Inferior parietal cortex (tissue), 1 donor: ENCODE data around the gene BAHCC1.

Experiments used
- DNase-seq: peaks from one replicate; pipeline ENCODE4 v3.0.0-alpha.2; 2016; ENCODE audit errors: extremely low spot score

BAHCC1 gene

GRCh38 chr17:81480140-81481072 lies 85.1 kb downstream of the BAHCC1 start:
- no peak for DNase-seq

GRCh38 chr17:81481073-81481799 lies 86.0 kb downstream of the BAHCC1 start:
- DNase-seq = peak; percentile 87

DNA sequence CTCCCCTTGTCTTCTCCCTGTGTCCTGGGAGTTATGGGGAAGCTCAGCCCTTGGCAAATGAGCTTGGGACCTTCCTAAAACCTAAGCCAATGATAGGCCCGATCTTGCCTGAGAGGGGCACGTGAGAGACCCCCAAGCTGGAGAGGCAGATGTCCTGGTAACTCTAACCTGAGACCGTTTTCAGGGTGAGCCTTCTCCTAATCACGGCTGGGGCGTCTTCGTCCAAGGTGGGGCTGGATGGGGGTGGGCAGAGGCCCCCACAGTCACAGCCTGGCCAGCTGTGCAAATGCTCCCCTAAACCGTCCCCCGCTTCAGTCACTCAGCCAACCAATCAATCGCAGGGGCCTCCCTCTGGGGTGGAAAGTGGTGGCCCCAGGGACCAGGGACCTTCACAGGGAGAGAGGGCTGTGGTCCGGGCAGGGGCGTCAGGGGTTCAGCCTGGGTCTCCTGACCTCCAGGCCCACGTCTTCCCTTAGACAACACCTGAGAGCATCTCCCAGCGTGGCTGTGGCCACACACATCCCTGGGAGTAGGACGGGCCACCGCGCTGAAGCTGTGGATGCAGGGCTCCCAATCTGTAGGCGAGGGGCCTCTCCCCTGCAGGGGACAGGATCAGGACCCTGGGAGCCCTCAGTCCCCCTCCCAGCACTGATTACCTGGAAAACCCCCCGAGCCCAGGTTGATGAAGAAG lies 86.7 kb downstream of the BAHCC1 start:
- no peak for DNase-seq

GRCh38 chr17:81482673-81483072 lies 87.4 kb downstream of the BAHCC1 start:
- DNase-seq = no peak

GRCh38 chr17:81483085-81483861 lies 88.0 kb downstream of the BAHCC1 start:
- no peak for DNase-seq

DNA sequence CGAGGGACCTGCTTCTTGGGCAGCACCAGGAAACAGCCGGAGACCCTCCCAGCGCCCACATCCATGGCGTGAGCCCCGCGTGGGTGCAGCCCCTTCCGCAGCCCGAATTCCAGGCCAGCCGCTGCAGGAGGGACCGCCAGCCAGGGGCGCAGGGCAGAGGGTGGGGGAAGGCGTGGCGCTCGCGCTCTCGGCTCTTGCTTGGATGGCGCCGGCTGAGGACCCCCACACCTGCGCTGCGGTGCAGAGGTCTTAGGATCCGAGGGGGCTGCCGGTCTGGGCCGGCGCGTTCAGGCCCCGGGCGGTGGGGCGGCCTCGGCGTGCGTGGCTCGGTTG lies 88.6 kb downstream of the BAHCC1 start:
- DNase-seq = no peak

- peak; percentile 83 for DNase-seq
Measured at GRCh38 chr17:81484195-81484979, 89.1 kb downstream of the BAHCC1 start.

DNA sequence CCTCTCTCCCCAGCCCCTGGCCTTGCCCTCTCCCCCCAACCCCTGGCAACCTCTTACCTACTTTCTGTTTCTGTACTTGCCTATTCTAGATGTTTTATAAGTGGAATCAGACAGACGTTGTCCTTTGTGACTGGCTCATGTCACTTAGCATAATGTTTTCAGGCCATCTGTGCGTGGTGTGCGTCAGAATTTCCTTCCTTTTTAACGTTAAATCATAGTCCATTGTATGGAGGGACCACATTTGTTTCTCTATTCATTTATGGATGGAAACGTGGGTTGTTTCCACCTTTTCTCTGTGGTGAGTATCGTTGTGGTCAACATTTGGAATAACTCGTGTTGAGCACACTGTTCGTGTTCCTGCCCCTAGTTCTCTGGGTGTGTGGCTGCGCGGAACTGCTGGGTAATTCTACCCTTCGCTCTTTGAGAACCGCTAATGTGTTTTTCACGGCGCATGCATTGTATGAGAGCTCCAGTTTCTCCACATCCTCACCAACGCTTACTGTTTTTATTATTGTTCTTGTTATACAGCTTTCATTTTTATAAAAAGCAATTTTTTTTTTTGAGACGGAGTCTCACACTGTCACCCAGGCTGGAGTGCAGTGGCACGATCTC lies 91.0 kb downstream of the BAHCC1 start:
- no peak for DNase-seq

- no peak for DNase-seq
Measured at GRCh38 chr17:81487089-81487486, 91.8 kb downstream of the BAHCC1 start.

DNA sequence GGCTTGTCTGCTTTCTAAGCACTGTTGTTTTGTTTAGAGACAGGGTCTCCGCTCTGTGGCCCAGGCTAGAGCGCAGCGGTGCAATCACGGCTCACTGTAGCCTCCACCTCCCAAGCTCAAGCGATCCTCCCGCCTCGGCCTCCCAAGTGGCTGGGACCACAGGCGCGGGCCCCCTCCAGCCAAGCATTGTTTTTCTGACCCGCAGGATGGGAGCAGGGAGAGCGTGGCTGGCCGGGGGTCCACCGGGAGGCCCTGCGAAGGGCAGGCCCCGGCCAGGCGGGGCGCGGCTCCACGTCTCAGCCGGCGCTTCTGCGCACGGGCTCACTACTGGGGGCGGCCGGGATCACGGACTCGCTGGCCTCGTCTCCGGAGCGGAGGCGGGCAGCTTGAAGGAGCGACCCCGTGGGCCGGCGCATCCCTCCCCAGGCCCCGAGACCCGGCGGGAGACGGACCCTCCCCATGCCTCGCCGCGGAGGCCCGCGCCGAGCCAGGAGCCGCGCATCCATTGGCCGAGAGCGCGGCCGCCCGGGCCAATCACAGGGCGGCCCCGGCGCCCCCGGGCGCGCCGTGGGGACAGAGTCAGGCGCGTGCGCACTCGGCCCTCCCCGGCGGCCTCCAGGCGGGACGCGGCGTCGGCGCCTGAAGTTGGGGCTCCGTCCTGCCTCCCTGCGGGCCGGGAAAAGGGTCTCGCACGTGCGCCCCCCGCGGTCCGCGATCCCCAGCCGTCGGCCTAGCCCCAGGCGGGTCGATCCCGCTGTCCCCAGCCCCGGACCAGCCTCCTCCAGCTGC lies 92.4 kb downstream of the BAHCC1 start:
- DNase-seq = peak; percentile 82

DNA sequence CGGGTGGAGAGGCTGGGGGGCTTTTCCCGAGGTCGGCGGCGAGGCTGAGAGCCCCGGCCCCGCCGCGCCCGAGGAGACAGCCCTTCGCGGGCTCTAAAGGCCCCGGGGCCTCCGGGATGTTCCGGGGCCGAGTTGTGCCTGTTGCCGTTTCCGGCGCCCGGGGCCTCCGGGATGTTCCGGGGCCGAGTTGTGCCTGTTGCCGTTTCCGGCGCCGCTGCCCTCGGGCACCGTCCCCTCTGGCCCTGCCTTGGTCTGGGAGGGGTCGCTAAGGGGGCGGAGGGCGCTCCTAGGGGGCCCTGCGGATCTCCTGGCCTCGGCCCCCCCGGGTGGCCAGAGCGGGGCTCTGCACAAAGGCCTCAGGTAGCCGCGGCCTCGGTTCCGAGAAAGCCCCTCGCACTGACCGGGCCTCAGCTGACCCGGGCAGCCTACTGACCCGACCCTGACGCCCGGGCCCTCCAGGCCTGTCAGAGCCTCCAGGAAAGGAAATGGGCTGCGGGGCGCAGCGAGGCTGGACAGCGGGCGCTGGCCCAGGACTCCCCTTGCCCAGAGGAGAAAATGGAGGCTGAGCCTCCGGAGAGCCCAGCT lies 93.1 kb downstream of the BAHCC1 start:
- DNase-seq = no peak

DNA sequence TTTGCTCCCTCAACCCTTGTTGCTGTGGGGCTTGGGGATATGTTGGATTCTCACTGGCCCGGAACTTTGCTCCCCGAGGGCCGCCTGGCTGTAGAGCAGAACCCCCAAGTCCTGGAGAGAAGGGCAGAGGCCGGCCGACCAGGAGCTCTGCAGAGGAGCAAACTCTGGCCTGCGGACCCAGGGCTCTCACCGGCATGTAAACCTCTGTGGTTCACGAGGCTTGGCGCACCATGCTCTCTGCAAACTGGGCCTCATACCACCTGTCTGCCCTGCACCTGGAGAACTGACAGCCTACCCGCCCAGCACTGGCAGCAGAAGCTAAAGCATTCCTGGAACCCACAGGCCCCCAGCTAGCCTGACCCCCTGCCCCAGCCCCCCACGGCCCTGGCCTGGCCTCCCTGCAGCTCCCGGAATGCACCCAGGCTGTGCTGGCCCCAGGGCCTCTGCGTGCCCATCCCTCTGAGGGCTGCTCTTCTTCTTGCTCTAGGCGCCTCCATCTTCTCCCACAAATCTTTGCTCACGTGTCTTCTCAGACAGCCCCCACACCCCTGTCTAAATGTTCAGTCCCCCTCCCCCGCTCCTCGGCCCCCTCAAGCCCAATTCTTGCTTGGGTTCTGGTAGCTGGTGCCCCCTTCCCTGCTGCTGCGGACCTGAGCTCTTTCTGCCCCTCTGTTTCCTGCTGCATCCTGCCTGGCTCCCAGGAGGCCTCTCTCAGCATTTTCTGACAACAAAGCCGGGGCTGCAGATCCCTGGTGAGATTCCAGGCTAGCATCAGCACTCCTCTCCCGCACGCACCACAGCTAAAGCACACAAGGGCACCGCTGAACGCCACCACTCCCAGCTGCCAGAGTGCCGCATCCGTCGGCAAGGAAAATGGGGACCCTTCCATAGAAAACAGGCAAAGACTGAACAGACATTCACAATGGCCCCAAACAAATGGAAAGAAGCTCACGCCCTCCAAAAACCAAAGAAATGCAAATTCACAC lies 94.0 kb downstream of the BAHCC1 start:
- no peak for DNase-seq

GRCh38 chr17:81489998-81490992 lies 95.0 kb downstream of the BAHCC1 start:
- no peak for DNase-seq

DNA sequence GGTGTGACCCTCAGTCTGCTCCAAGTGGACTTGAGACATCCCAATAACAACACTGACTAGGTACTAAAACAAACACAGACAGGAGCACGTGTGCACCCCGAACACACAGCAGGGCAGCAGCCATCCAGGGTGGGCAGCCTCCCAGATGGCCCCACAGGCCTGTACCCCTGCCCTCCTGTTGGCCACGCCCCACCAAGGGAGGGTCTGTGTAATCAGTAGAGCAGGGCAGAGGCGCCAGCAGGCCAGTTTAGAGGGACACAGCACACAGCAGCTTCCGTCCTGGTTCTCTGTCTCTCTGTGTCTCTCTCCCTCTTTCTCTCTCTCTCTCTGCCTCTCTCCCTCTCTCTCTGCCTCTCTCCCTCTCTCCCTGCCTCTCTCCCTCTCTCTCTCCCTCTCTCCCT lies 95.9 kb downstream of the BAHCC1 start:
- no peak for DNase-seq

GRCh38 chr17:81491761-81492160 lies 96.5 kb downstream of the BAHCC1 start:
- no peak for DNase-seq

GRCh38 chr17:81492202-81492601 lies 96.9 kb downstream of the BAHCC1 start:
- DNase-seq = no peak

DNA sequence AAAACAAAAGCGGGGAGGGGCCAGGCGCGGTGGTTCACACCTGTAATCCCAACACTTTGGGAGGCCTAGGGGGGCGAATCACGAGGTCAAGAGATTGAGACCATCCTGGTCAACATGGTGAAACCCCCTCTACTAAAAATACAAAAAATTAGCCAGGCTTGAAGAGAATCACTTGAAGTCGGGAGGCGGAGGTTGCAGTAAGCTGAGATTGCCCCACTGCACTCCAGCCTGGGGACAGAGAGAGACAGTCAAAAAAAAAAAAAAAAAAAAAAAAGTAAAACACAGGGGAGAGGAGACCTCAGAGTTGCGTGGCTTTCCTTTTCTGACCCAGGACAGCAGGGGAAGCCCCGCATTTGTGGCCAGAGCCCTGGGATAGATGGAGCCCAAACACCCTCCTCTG lies 97.4 kb downstream of the BAHCC1 start:
- no peak for DNase-seq
